DMS53 treated with DMSO at 0.1 percent for 48 hours (cell line): ENCODE data around the gene PDXP.
"Not testable (repeated sequence)": the region's sequence is repeated elsewhere in the genome, so short reads cannot be mapped to it uniquely, and the experiment has no call there.

ENCODE experiments used
- DNase-seq: peaks from one replicate; lab custom pipeline; 2025; ENCODE audit not compliant: unreplicated experiment; lab: John Stamatoyannopoulos, UW

Gene PDXP

DNA sequence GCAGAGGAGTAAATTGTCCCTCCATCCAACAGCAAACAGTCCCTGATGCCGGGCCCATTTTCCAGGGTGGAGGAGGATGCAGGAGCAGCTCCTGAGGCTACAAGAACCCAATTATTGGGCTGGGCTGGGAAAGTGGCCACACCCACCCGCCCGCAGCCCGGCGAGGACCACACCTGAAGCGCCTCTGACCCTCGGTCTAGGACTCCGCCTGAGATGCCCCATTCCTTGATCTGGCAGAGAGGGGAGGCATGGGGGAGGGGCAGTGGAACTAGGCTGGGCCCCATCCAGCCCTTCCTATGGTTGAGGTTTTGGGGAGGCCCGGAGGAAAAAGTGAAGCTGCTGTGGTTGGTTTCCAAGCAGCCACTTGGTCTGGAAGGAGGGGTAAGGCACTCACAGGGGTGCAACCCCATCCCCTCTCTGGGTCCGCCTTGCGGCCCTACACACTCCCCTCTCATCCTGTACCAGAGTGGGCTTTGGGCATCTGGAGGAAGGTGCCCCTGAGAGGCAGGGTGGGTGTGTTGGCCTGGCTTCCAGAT is 14.5 kb downstream of the PDXP start:
- no peak for DNase-seq

DNA sequence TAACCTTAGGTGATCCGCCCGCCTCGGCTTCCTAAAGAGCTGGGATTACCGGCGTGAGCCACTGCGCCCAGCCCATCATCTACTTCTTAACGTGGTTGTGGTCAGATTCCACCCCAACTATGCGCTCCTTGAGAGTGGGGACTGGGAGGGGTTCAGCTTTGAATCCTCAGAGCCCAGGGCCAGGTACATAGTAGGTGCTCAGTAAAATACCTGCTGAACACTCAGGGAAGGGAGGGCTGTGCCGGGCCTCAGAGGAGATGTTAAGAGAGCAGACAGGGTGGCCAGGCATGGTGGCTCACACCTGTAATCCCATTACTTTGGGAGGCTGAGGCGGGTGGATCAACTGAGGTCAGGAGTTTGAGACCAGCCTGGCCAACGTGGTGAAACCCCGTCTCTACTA is 15.7 kb downstream of the PDXP start:
- DNase-seq, result no peak

DNA sequence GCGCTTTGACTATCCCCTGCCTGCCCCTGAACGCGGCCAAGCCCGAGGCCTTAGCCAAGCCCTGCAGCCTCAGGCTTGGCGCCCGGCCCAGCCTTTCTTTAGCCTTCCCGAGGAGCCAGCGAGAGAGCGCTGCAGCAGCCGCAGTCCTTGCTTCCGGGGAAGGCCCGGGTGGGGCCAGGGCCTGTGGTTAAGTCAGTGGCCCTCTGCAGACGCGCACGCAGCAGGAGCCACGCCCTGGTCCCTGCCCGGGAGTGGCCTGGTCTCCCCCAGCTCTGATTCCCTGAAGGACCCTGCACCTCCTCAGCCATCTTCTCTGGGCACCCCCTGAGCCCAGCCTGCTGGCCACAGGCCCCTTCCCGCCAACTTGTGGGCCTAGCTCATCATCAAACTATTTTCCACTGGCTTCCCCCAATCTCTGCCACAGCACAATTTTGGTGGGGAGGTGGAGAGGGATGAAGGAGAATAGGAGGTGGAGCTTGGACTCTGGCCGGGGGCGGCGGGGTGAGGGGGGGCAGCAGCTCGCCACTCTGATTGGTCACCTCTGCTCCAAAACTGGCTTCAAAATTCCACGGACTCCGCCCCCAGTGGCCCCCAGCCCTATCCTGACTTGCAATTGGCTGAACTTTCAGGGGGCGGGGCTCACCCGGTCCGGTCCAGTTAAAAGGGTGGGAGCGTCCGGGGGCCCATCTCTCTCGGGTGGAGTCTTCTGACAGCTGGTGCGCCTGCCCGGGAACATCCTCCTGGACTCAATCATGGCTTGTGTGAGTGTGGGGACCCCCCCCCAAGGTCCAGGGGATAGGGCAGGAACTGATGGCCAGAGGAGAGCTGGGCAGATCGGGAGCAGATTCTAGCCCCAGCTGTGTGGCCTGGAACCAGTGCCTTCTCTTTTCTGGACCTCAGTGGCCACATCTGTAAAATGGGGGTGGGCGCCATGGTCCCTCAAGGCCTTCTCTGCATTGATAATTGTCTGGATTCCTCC is 16.7 kb downstream of the PDXP start, which contains the start of gene LGALS1:
Gene LGALS1, plus strand, starts transcription at position 686 of the 979 bp plus-strand sequence. Its CDS starts 67 bp downstream, at position 753.
- DNase-seq, result no peak

DNA sequence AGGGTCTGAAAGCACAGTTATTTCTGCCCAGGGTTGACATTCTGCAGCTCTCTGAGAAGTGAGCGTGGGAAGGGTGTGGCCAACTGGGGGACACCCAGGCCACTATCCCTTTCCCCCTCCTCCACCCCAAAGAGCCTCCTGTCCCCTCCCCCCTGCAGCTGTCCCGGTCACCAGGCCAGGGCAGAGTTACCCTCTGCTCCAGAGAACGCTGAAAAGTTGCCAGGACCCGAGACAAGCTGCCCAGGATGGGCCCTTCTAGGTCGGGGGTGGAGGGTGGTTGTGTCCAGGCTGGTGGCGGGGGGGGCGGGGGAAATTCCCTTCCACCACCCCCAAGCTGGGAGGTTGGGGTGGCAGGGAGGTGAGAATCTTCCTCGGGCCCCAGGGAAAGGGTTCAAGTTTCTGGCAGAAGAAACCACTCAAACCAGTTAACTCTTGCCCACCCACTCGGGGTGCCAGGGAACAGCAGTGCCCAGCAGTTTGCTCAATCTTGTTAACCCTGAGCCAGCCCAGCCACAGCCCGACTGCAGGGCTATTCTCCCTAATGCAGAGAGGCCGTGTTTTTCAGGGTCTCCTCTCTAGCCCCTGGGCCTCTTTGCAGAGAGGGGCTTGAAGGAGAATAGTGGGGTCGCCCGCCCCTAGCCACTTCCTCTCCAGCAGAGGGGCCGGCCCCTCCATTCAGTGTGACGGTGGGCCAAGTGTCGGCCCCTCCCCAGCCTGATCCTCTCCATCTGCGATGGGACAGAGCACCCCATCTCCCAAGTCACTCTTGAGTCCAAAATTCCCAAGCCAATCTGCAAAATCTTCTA is 17.6 kb downstream of the PDXP start:
- DNase-seq, result no peak

DNA sequence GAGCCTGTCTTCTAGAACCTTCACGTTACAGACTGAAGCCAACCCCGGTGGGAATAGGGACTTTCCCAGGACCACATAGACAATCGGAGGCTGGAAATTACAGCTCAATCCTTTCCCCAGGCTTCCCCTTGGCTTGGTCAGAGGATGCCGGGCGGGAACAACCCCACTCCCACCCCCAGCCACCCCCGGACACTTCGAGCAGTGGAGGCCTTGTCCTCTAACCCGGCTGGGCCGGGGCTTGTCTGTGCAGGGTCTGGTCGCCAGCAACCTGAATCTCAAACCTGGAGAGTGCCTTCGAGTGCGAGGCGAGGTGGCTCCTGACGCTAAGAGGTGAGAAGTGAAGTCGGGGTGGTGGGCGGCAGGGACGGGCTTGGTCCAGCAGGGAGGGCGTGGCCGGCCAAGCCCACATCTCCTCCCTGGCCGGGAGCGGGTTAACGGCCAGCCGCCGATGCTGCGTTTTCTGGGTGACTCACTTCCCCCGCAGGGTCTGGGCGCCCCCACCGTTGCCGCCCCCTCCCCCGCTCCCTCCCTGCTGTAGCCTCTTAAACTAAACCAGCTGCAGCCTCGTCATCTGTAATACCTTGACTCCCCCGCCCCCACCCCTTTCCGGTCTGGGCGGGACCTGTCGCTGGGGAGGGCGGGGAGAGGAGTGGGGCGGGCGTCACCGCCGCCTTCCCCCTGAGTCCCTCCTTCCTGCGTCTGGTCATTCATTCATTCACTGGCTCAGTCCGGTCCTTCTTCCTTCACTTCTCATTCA is 18.4 kb downstream of the PDXP start:
- DNase-seq, result peak; percentile 19

DNA sequence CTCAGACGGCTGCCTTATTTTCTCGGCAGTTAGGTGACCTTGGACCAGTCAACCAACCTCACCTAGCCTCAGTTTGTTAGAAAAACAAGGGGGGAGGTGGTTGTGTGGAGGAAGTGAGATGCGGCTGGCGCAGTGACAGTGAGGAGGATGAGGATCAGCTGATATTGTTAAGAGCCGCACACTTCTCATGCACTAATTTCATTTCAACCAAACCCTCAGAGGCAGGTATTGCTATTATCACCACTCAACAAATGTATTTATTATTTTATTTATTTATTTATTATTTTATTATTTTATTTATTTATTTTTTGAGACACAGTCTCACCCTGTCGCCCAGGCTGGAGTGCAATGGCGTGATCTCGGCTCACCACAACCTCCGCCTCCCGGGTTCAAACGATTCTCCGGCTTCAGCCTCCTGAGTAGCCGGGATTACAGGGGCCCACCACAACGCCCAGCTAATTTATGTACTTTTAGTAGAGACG is 19.0 kb downstream of the PDXP start:
- DNase-seq, result no peak

DNA sequence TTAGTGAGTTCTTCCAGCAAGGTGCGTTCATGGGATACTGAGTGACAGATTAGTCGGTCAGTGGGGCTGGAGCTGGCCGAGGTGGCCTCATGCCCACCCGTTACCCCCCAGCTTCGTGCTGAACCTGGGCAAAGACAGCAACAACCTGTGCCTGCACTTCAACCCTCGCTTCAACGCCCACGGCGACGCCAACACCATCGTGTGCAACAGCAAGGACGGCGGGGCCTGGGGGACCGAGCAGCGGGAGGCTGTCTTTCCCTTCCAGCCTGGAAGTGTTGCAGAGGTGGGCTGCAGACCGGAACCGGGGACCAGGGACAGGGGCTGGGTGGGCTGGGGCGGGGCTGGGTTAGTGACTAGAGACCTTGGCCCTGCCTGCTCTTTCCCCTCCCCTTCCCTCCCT is 19.8 kb downstream of the PDXP start:
- no peak for DNase-seq

DNA sequence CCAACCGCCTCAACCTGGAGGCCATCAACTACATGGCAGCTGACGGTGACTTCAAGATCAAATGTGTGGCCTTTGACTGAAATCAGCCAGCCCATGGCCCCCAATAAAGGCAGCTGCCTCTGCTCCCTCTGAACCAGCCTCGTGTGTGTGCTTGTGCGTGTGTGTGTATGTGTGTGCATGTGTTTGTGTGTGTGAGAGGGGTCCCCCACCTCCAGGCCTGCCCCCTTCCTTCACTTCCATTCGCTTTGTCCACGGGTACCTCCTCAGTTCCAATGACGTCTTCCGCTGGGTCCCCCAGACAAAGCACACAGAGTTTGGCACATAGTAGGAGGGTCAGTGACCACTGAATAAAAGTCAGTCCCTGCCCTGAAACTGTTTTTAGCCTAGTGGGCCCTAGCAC is 21.1 kb downstream of the PDXP start:
- no peak for DNase-seq

DNA sequence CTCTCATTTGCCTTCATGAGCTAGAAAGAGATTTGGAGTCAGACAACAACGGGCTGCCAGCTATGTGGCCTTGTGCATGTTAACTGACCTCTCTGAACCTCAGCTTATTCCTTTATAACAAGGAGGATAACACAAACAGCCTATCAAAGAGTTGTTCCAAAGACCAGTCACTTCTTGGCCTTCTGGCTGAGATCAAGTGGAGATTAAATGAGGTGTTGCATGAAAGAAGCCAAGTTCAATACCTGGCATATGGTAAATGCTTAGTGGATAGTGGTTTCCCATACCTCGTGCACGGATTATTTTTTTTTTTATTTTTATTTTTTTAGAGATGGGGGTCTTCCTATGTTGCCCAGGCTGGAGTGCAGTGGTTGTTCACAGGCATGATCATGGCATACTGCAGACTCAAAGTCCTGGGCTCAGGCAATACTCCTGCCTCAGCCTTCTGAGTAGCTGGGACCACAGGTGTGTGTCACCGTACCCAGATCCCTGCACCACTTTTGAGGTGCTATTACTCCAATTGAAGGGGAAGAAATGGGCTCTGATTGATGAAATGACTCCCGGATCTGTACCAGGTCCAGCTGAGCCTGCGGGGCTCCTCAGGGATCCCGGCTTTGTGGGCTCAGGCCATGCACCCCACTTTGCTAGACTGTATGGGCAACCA is 21.8 kb downstream of the PDXP start:
- DNase-seq, result no peak

DNA sequence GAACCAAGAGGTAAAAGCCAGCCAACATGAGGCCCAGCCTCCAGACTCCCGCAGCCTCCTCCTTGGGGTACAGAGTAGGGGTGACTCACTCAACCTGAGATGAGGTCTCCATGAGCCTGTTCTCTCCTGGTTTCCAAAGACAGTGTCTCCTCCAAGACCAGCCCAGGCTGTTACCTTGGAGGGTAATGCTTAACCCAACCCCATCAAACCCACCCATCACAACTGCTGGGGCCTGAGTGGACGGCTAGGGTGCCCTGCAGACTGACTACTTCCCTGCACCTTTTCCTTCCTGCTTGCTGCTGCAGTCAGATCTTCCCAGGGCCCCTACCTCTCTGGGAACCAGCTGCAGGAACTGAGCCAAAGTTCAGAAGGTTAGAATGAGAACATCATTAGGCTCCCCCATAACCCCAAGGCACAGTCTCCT is 22.5 kb downstream of the PDXP start:
- DNase-seq, result no peak

DNA sequence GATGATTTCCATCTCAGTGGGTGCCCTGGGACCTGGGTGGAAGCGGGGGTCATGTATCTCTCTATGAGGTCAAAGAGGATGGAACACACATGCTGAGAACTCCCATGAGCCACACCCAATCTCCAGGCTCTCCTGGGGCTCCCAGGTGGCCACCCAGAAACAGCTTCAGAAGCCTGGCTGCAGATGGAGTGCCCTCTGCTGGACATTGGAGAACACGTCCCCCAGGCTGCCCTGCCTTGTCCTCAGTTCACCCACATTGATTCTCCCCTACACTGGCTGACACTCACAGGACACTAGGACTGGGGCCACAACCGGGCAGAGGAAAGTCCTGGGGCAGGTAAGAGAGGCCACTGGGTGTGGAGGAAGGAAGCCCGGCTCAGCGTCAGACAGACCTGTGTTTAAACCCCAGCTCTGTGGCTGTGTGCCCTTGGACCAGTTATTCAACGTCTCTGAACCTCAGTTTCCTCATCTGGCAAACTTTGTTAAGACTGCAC is 23.1 kb downstream of the PDXP start:
- DNase-seq, result peak; percentile 23

DNA sequence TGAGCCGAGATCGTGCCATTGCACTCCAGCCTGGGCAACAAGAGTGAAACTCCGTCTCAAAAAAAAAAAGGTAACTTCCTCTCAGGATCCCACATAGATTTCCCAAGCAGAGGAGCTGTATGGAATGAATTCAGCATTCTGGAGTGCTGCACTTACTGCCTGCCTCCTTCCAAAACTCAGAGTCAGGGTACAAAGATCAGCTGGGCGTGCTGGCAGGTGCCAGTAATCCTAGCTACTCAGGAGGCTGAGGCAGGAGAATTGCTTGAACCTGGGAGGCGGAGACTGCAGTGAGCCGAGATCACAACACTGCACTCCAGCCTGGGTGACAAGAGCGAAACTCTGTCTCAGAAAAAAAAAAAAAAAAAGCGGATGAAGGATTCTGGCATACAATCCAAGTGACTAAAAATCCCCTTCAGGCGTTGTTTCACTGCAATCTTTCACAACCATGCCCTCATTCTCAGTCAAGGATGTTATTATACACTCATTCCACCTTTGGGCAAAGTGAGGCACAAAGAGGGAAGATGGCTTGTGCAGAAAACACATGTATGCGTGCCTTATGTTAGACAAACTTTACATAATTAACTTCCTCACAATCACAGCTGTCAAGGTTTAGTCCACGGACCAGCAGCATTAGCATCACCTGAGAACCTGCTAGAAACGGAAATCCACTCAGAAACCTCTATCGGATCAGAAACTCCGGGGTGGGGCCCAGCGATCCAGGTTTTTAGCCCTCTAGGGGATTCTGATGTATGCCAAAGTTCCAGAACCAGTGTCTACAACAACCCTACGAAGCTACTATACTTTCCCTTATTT is 26.5 kb downstream of the PDXP start:
- no peak for DNase-seq

DNA sequence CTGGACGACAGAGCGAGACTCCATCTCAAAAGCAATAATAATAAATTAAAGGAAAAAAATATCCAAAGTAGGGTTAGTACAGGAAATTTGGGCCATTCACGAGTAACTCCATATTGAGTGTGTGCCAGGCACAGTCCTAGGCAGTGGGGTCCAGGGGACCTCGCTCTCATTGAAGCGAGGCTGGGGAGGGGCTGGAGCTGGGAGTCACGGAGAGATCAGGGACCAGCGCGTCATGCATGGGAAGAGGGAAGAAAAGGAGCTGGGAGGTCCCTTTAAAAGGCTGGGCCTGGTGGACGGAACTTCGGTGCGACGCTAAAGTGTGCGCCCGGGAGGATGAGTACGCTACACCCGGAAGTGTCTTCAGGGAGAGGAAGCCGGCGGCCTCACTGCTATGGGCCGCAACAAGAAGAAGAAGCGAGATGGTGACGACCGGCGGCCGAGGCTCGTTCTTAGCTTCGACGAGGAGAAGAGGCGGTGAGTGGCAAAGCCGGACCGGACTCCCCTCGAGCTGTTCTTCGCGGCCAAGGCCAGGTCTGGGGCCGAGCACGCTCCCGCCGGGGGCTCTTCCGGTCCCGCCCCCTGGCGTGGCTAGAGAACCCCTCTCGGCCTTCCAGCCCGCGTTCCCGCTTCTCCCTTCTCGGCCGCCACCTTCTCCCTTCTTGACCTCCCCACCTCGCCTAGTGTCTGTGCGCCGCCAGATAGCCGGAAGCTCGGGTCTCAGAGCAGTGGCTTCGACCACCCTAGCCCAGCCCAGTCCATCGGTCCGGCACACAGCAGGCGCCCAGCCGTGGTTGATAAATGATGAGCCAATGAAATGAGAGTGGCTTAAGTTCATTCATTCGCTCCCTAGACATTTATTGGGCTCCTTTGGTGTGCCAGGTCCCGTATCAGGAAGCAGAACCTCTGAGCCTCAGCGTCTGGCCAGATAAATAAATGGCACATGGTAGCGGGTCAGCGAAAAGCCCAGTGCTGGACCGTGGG is 27.8 kb downstream of the PDXP start, which contains the start of gene NOL12:
Gene NOL12, plus strand, starts transcription at position 342 of the 981 bp plus-strand sequence. Its CDS starts 50 bp downstream, at position 392.
- peak; percentile 40 for DNase-seq

DNA sequence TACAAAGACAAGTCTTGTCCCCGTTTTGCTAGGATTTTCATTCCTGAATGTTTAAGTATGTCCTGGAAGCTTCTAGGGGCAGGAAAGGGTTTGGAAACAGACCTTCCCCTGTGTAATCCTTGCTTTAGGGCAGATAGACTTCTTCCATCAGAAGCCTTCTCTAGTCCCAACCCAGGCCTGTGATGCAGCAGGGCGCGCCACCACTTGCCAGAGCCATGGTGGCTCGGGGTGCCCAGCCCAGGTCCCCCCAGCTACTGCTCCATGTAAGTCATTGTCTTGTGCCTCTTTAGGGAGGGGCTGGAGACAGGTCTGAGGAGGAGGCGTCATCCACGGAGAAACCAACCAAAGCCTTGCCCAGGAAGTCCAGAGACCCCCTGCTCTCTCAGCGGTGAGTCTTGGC is 31.9 kb downstream of the PDXP start:
- DNase-seq, result no peak

DNA sequence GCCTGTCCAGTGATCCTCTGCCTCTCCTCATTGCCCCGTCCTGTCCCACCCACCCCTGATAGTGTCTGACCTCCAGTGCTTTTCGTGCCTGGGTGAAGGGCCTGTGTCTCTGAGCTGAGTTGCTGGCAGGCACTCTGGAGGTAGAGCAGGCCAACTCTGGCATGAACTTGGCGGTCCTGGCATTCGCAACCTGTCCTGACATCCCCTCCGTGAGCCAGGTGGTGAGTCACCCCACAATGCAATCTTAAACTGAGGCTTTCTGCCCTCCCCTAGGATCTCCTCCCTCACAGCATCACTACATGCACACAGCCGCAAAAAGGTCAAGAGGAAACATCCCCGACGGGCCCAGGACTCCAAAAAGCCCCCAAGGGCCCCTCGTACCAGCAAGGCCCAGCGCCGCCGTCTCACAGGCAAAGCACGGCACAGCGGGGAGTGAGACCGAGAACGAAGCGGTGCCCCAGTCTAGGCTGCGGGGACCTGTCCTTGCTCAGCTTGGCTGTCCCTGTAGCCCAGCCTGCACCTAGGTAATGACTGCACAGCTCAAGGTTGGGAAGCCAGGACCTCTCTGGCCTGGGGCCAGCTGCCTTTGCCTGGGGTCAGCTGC is 32.5 kb downstream of the PDXP start:
- no peak for DNase-seq

DNA sequence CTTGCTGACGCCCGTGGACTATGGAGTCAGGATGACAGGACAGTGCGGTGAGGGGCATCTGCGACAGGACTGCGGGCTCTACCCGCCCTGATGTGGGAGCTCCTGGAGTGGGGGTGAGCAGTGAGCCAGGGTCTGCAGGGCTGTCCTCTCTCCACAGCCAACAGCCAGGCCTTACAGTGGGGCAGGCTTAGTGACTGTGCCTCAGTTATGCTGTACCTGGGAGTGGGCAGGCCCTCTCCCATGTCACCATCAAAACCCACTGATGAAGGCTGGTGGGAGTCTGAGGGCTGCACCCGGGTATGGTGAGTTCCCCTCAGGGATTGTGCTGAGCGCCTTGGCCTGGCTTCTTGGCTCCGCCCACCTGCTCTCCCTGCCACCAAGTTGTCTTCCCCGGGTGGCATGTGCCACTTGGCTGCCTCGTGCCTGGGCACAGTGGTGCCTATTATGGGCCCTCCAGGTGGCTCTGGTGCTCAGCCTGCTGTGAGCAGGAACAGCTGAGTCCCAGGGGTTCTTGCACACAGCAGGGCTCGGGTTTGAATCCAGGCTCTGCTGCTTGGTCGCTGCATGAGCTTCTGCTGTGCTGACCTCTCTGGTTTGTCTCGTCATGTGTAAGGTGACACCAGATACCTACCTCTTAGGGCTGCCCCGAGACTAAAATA is 34.2 kb downstream of the PDXP start:
- DNase-seq, result no peak

DNA sequence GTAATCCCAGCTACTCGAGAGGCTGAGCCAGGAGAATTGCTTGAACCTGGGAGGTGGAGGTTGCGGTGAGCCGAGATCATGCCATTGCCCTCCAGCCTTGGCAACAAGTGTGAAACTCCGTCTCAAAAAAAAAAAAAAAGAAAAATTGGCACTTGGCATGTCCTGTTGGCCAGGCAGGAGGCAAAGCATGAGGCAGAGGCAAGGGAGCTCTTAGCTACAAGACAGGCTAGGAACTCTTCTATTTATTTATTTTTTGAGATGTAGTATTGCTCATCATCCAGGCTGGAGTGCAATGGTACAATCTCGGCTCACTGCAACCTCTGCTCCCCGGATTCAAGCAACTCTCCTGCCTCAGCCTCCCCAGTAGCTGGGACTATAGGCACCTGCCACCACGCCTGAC is 35.6 kb downstream of the PDXP start:
- not testable (repeated sequence) for DNase-seq
